NCI-H2196 (cell line): ENCODE data around the gene FSCN2.
A peak's percentile ranks its signal among the peaks of the same experiment; 100 is the strongest.

Source experiments
- DNase-seq: peaks from one replicate; lab custom pipeline; 2025; ENCODE audit not compliant: unreplicated experiment; lab: John Stamatoyannopoulos, UW

The FSCN2 gene

GRCh38 chr17:81489998-81490992, 37.9 kb upstream of the FSCN2 start:
- no peak for DNase-seq

DNA sequence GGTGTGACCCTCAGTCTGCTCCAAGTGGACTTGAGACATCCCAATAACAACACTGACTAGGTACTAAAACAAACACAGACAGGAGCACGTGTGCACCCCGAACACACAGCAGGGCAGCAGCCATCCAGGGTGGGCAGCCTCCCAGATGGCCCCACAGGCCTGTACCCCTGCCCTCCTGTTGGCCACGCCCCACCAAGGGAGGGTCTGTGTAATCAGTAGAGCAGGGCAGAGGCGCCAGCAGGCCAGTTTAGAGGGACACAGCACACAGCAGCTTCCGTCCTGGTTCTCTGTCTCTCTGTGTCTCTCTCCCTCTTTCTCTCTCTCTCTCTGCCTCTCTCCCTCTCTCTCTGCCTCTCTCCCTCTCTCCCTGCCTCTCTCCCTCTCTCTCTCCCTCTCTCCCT, 37.0 kb upstream of the FSCN2 start:
- no peak for DNase-seq

DNA sequence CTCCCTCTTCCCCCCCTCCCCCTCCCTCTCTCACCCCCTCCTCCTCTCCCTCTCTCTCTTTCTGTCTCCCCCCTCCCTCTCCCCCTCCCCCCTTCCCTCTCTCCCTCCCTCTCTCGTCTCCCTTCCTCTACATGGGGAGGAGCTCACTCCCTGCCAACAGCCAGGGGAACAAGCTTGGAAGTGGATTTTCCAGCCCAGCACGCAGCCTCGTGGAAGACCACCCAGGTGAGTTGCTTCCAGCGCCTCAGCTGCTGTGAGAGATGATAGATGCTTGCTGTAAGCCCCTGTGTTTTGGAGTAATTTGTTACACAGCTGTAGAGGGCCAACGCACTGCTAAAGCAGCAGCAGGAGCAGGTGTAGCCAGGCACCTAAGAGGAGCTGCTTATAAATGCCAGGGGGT, 36.4 kb upstream of the FSCN2 start:
- no peak for DNase-seq

DNA sequence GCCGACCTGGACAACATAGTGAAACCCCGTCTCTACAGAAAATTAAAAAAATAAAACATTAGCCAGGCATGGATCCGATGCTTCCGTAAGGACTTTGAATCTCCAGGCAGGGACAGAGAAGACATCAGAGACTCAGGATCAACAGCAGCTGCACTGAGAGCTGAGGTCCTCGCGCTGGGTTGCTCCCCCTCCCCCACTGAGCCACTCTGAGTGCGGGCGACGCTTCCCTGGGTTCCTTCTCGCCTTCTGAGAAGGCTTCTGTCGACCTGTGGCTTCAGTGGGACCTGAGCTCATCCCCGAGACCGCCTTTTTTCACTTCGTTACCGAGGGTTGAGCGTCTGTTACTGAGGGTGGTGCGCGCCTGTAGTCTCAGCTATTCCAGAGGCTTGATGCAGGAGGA, 36.0 kb upstream of the FSCN2 start:
- DNase-seq = no peak

DNA sequence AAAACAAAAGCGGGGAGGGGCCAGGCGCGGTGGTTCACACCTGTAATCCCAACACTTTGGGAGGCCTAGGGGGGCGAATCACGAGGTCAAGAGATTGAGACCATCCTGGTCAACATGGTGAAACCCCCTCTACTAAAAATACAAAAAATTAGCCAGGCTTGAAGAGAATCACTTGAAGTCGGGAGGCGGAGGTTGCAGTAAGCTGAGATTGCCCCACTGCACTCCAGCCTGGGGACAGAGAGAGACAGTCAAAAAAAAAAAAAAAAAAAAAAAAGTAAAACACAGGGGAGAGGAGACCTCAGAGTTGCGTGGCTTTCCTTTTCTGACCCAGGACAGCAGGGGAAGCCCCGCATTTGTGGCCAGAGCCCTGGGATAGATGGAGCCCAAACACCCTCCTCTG, 35.5 kb upstream of the FSCN2 start:
- DNase-seq = no peak

GRCh38 chr17:81493198-81494038, 34.8 kb upstream of the FSCN2 start:
- DNase-seq = no peak

- peak; percentile 70 for DNase-seq
These were observed 33.4 kb upstream of the FSCN2 start for GRCh38 chr17:81494626-81495377.

GRCh38 chr17:81498953-81499600, 29.1 kb upstream of the FSCN2 start:
- DNase-seq = no peak

GRCh38 chr17:81499601-81499970, 28.6 kb upstream of the FSCN2 start:
- DNase-seq = no peak

DNA sequence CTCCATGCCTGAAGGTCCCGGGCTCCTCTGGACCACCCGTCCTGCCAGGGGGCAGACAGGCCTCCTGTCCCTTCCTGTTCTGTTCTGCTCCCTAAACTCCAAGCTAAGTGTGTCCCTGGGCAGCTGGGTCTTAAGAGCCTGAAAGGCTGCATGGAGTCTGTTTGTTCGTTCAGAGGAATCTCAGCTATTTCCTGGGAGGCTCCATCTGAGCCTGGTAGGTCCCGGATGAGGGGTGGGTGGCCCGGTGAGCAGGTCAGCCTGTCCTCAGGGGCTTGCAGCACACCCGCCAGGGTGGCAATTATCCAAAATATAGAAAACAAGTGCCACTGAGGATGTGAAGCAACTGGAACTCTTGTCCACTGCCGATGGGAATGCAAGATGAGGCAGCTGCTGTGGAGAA, 28.1 kb upstream of the FSCN2 start:
- DNase-seq = no peak

- DNase-seq = no peak
These were observed 25.6 kb upstream of the FSCN2 start for GRCh38 chr17:81502471-81503017.

GRCh38 chr17:81503619-81504018, 24.6 kb upstream of the FSCN2 start:
- no peak for DNase-seq

DNA sequence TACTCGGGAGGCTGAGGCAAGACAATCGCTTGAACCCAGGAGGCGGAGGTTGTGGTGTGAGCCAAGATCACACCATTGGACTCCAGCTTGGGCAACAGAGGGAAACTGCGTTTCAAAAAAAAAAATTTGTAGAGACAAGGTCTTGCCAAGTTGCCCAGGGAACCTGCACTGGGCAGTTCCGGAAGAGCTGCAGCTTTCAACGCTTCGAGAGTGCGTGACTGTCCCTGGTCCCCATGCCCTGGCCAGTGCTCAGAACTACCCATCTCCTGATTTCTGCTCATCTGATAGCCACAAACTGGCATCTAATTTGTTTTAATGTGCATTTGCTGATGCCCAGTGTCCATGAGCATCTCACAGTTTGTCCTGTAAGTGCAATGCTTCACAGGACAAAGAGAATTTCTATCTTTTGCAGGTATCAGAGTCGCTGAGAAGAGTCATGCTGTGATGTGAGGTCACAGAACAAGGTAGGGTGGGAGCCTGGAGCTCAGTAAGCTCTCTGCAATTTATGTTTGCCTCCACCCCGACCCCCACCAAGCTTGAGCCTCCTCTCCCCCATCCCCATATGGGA, 19.5 kb upstream of the FSCN2 start:
- no peak for DNase-seq

GRCh38 chr17:81509207-81509971, 18.8 kb upstream of the FSCN2 start:
- no peak for DNase-seq

- no peak for DNase-seq
These were observed 18.0 kb upstream of the FSCN2 start for GRCh38 chr17:81509972-81510784.

DNA sequence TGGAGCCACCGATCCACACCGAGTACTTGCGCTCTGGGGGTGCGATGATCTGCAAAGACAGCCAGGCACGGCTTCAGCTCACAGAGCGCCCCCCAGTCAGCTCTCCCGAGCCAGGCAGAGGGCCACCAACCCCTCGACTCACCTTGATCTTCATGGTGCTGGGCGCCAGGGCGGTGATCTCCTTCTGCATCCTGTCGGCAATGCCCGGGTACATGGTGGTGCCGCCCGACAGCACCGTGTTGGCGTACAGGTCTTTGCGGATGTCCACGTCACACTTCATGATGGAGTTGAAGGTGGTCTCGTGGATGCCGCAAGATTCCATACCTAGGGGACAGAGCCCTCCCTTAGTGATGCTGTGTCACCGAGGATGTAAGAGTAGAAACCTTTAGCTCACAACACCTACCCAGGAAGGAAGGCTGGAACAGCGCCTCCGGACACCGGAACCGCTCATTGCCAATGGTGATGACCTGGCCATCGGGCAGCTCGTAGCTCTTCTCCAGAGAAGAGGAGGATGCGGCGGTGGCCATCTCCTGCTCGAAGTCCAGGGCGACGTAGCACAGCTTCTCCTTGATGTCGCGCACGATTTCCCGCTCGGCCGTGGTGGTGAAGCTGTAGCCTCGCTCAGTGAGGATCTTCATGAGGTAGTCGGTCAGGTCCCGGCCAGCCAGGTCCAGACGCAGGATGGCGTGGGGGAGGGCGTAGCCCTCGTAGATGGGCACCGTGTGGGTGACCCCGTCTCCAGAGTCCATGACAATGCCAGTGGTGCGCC, 17.2 kb upstream of the FSCN2 start:
- no peak for DNase-seq

- no peak for DNase-seq
These were observed 16.7 kb upstream of the FSCN2 start for GRCh38 chr17:81511554-81511803.
